A673 (cell line): ENCODE data around the gene PRR33.

Source experiments
- EZH2 ChIP-seq: fragments of 200-600 bp; sonication (generic); IDR thresholded peaks from 2 replicates; pipeline ENCODE4 v1.6.1; 2017; ENCODE audit warnings: borderline replicate concordance, low read depth, mild to moderate bottlenecking, mixed read lengths, antibody characterized with exemption, low read length; ENCODE audit not compliant: poor library complexity, severe bottlenecking
- TF ChIP-seq, protein P1 (sequence below): fragments of 300-800, 200-600 bp; sonication (generic); conservative IDR thresholded peaks from 2 replicates; pipeline ENCODE4 v1.5.1; 2017; ENCODE audit warnings: low read depth, mild to moderate bottlenecking, antibody characterized with exemption, low read length, moderate library complexity, mixed read lengths

DNA sequence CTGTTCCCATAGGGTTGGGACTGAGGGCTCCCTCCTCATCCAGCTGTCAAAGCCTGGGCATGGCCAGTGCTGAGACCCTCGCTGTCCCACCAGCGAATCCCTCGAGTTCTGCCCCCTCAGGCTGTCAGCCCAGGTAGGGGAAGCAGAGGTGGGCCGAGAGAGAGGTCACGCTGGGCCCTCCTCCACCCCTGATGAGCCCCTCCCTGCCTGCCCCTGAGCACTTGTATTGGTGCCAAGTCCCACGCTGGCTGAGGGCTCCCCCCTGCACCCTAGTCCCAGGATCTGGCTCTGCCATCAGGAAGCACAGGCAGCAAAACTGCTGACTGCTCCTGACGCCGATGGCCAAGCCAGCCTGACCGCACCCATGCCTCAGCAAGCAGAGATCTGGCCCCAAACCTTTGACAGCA, 3.3 kb downstream of the PRR33 start:
- TF ChIP-seq, protein P1, sequence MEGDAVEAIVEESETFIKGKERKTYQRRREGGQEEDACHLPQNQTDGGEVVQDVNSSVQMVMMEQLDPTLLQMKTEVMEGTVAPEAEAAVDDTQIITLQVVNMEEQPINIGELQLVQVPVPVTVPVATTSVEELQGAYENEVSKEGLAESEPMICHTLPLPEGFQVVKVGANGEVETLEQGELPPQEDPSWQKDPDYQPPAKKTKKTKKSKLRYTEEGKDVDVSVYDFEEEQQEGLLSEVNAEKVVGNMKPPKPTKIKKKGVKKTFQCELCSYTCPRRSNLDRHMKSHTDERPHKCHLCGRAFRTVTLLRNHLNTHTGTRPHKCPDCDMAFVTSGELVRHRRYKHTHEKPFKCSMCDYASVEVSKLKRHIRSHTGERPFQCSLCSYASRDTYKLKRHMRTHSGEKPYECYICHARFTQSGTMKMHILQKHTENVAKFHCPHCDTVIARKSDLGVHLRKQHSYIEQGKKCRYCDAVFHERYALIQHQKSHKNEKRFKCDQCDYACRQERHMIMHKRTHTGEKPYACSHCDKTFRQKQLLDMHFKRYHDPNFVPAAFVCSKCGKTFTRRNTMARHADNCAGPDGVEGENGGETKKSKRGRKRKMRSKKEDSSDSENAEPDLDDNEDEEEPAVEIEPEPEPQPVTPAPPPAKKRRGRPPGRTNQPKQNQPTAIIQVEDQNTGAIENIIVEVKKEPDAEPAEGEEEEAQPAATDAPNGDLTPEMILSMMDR = no peak
- TF ChIP-seq EZH2 = no peak
